ENCODE measurements around the gene SLC5A10.

DNA sequence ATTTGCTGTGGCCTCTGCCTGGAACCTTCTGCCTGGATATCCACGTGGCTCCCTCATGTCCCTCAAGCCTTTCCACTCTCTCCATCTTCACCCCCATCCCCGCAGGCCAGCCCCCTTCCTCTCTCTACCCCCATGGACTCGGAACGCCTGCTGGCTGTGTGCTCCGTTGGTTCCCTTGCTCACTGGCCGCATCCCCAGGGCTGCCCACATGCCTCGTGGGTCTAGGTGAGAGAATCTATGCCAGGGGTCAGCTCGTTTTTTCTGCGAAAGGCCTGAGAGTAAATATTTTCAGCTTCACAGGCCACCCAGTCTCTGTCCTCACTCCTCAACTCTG, 12.0 kb downstream of the SLC5A10 start:
- TF ChIP-seq POLR2A (IDR thresholded peaks at IDR 0.05) (no peak), CTCF (IDR thresholded peaks at IDR 0.05) (no peak)
